ENCODE measurements around the gene NFATC3. TPM values are rescaled to one million over a fixed set of nuclear protein-coding genes. Genes with fewer than 3 reads are reported as not detected.

The NFATC3 gene
- total and polyA plus RNA-seq, 8 donors = 5.5 to 385 (median 20.6) TPM

DNA sequence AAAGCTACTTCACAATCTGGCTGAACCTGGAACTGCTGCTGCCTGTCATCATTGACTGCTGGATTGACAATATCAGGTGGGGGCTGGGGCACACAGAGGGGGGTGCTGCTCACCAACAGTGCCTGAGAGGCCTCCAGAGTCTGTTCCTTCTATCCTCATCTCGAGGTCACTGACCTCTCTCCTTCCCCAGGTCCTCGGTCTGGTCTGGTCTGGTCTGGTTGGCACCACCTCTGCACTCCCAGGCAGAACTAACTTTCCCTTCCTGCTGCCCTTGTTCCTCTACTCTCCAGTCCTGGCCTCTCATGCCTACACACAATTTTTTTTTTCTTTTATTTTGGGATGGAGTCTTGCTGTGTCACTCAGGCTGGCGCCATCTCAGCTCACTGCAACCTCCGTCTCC is 164.2 kb downstream of the NFATC3 start:
- intact Hi-C loops (cut with DNase I; ENCODE audit: low total_unique reads) = loop anchor here (5.0 kb wide), 1 partner anchor 73 kb away; no protein-coding TSS in a partner anchor
- Histone ChIP-seq H3K27ac (no peak overlapping the region), H3K4me3 (no peak overlapping the region), H3K9me3 (no peaks in the 10 kb centered on the region), H3K4me1 (peaks cover 16 to 31% (median 25%) of the 10 kb centered on the region in 4 donors), H3K36me3 (peaks cover 7 to 59% (median 56%) of the 10 kb centered on the region in 4 donors), H3K27me3 (no peaks in the 10 kb centered on the region)
- TF ChIP-seq POLR2A (IDR thresholded peaks at IDR 0.05) (no peak), EP300 (IDR thresholded peaks at IDR 0.05) (no peak), POLR2AphosphoS5 (IDR thresholded peaks at IDR 0.05) (no peak)
- TF ChIP-seq, protein P1, sequence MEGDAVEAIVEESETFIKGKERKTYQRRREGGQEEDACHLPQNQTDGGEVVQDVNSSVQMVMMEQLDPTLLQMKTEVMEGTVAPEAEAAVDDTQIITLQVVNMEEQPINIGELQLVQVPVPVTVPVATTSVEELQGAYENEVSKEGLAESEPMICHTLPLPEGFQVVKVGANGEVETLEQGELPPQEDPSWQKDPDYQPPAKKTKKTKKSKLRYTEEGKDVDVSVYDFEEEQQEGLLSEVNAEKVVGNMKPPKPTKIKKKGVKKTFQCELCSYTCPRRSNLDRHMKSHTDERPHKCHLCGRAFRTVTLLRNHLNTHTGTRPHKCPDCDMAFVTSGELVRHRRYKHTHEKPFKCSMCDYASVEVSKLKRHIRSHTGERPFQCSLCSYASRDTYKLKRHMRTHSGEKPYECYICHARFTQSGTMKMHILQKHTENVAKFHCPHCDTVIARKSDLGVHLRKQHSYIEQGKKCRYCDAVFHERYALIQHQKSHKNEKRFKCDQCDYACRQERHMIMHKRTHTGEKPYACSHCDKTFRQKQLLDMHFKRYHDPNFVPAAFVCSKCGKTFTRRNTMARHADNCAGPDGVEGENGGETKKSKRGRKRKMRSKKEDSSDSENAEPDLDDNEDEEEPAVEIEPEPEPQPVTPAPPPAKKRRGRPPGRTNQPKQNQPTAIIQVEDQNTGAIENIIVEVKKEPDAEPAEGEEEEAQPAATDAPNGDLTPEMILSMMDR (IDR thresholded peaks at IDR 0.05) = no peak
- DNase-seq = no peak
- WGBS, 5 donors = 85 to 94% (median 92%) methylated on average over 4 of the region's 4 CpGs

GRCh38 chr16:68250951-68251350 is 165.8 kb downstream of the NFATC3 start:
- TF ChIP-seq, protein P1 (IDR thresholded peaks at IDR 0.05) = no peak
- no peak for TF ChIP-seq POLR2A (IDR thresholded peaks at IDR 0.05)
- TF ChIP-seq POLR2AphosphoS5 (IDR thresholded peaks at IDR 0.05) = no peak
- no peak for TF ChIP-seq EP300 (IDR thresholded peaks at IDR 0.05)
- intact Hi-C loops (cut with DNase I; ENCODE audit: low total_unique reads) = no loop called here
- Histone ChIP-seq H3K4me3 (no peak overlapping the region), H3K27ac (peak overlapping the region in 2 of 5 donors; percentile 39 to 74), H3K9me3 (no peaks in the 10 kb centered on the region), H3K4me1 (peaks cover 10 to 21% (median 16%) of the 10 kb centered on the region in 4 donors), H3K27me3 (no peaks in the 10 kb centered on the region), H3K36me3 (peaks cover 16 to 74% (median 72%) of the 10 kb centered on the region in 4 donors)
- WGBS, 5 donors = 86 to 93% (median 89%) methylated on average over 6 of the region's 6 CpGs
- no peak for DNase-seq

DNA sequence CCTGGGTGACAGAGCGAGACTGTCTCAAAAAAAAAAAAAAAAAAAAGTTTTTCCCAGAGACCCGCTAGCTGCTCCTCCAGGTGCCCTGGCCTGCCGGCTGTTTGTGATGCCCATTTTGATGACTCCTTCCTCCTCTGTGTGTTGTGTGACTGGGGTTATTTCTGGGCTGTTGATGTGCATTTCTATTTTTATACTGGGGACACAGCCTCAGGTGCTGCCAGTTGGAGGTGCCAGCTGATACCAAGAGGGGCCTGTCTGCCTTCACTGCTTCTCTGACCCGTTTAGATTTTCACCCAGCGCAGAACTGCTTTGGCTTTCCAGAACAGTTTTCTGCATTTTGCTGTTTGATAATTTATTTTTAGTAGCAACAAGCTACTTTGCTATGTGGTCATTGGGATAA is 166.7 kb downstream of the NFATC3 start:
- intact Hi-C loops (cut with DNase I; ENCODE audit: low total_unique reads) = no loop called here
- no peak for TF ChIP-seq POLR2A (IDR thresholded peaks at IDR 0.05)
- peak overlapping the region in 3 of 5 donors; percentile 8 to 74 (median 54) for H3K27ac ChIP-seq
- H3K27me3 ChIP-seq = no peaks in the 10 kb centered on the region
- peaks cover 21 to 83% (median 80%) of the 10 kb centered on the region in 4 donors for H3K36me3 ChIP-seq
- no peaks in the 10 kb centered on the region for H3K9me3 ChIP-seq
- peaks cover 1 to 13% (median 7%) of the 10 kb centered on the region in 4 donors for H3K4me1 ChIP-seq
- no peak overlapping the region for H3K4me3 ChIP-seq
- WGBS, 5 donors = 86 to 93% (median 90%) methylated on average over 5 of the region's 5 CpGs
- no peak for DNase-seq

DNA sequence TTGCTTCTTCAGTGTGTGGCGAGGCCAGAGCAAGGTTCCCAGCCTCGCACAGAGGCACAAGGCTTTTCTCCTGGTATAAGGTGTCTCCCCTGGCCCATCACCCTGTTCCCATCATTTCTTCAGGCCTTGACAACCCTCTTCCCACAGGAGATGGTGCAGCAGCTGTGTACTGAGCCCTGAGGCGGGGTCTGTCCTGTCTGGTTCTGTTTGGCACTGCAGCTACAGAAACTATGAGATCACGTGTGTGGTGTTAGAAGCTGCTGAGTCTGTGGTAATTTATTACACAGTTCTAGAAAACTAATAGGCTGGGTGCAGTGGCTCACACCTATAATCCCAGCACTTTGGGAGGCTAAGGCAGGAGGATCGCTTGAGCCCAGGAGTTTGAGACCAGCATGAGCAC is 167.2 kb downstream of the NFATC3 start:
- Histone ChIP-seq H3K36me3 (peaks cover 21 to 89% (median 82%) of the 10 kb centered on the region in 4 donors), H3K9me3 (no peaks in the 10 kb centered on the region), H3K27me3 (no peaks in the 10 kb centered on the region), H3K4me1 (peaks cover 0 to 10% (median 4%) of the 10 kb centered on the region in 4 donors), H3K4me3 (no peak overlapping the region), H3K27ac (peak overlapping the region in 3 of 5 donors; percentile 8 to 74 (median 54))
- intact Hi-C loops (cut with DNase I; ENCODE audit: low total_unique reads) = no loop called here
- TF ChIP-seq POLR2A (IDR thresholded peaks at IDR 0.05) (no peak), POLR2AphosphoS5 (IDR thresholded peaks at IDR 0.05) (no peak)
- TF ChIP-seq, protein P1 (IDR thresholded peaks at IDR 0.05) = no peak
- no peak for DNase-seq
- WGBS, 5 donors = 81 to 97% (median 94%) methylated on average over 5 of the region's 5 CpGs

DNA sequence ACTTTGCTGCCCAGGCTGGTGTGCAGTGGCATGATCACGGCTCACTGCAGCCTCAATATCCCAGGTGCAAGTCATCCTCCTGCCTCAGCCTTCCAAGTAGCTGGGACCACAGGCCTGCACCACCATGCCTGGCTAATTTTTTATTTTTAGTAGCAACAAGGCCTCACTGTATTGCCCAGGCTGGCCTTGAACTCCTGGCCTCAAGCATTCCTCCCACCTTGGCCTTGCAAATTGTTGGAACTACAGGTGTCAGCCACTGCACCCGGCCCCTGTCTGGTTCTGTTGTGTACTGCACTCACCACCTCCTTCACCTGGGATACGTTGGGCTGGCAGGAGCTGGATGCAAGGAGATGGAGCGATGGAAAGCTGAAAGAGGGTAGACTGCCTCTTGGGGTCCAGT is 168.6 kb downstream of the NFATC3 start:
- no peak overlapping the region for H3K27ac ChIP-seq
- peaks cover 5 to 16% (median 8%) of the 10 kb centered on the region in 4 donors for H3K4me1 ChIP-seq
- no peaks in the 10 kb centered on the region for H3K9me3 ChIP-seq
- H3K27me3 ChIP-seq = no peaks in the 10 kb centered on the region
- intact Hi-C loops (cut with DNase I; ENCODE audit: low total_unique reads) = no loop called here
- H3K36me3 ChIP-seq = peaks cover 21 to 96% (median 86%) of the 10 kb centered on the region in 4 donors
- 92 to 100% (median 96%) methylated on average over 4 of the region's 4 CpGs for WGBS, 5 donors
- no peak for DNase-seq
- no peak for TF ChIP-seq POLR2A (IDR thresholded peaks at IDR 0.05)
- no peak overlapping the region for H3K4me3 ChIP-seq
